CD4-positive, alpha-beta T cell treated with Interferon gamma for 1 hour (primary cell): ENCODE results near the gene ZFAND2A.
"Not testable (repeated sequence)": the region's sequence is repeated elsewhere in the genome, so short reads cannot be mapped to it uniquely, and the experiment has no call there.

Experiments
- DNase-seq: peaks from one replicate; pipeline ENCODE4 v3.0.0-alpha.2; 2020

Gene ZFAND2A

DNA sequence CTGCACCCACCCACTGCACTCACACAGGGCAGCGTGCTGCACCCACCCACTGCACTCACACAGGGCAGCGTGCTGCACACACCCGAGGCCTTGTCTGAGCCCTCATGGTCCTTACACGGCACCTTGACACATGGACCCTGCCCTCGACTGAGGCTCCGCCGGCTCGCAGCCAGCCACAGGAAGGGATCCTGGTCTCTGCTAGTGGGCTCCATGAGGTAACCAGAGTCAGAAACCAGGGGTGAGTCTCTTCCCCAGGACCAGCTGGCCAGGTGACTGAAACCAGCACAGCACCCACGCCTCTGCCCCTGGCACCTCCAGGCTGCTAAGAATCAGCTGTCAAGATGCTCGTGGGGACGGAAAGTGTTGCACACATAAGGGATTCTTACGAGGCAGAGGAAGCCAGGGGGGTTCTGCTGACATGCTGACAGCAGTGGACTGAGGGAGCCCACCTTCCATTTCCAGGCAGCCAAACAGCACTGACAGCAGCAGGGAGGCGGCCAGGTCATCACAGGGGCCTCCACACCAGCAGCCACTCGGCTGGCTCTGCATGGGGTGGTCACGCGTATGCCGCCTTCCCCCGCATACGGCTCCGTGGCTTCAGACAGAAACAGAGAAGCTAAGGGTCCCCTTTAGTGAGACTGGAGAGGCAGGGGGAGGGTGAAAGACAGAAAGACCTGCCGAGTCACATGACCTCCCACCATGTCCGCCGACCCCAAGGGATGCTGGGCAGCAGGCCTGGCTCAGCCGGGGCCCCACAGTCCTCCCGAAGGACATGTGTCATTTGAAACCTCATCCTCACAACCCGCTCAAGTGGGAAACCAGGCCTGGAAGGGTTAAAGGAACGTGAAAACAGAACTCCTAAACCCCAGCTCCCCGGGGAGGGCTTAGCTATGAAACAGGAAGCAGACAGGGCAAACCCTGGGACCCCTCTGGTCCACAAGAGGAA lies 37.8 kb downstream of the ZFAND2A start:
- no peak for DNase-seq

DNA sequence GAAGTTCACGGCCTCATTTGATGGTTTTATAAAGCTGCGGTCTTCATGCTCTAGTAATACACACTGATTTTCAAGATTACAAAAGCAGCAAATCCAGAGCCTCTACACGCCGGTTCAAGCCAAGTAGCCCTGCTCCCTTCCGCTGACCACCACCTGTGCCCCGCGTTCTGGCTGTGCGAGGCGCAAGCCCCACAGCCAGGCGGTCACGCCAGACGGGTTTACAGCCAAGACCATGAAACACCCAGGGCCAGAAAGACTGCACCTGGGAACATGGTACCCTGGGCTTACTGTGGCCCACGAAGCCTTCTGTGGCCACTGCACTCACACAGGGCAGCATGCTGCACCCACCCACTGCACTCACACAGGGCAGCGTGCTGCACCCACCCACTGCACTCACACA lies 38.5 kb downstream of the ZFAND2A start:
- DNase-seq: no peak

DNA sequence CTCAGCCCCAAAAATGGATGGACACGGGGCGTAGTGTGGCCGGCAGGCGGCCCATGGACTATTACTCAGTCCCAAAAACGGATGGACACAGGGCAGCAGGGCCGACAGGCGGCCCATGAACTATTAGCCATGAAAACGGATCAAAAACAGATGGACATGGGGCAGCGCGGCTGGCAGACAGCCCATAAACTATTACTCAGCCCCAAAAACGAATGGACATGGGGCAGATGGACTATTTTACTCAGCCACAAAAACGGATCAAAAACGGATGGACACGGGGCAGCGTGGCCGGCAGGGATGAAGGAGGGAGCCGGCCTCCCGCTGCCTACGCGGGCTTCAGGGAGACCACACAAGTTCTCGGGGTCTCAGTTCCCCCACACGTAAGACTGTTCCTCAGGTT lies 39.2 kb downstream of the ZFAND2A start:
- DNase-seq: no peak

DNA sequence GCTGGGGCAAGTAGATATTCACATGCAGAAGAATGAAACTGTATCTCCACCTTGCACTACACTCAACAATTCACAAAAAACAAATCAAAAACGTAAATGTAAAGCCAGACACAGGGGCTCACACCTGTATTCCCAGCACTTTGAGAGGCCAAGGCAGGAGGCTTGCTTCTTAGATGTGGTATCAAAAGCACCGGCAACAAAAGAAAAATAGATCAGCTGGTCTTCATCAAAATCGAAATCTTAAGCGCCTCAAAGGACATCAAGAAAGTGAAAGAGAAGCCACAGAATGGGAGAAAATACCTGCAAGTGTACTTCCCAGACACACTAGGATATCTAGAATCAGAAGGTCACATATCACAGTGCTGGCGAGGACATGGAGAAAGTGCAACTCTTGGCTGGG lies 40.8 kb downstream of the ZFAND2A start:
- DNase-seq: no peak

DNA sequence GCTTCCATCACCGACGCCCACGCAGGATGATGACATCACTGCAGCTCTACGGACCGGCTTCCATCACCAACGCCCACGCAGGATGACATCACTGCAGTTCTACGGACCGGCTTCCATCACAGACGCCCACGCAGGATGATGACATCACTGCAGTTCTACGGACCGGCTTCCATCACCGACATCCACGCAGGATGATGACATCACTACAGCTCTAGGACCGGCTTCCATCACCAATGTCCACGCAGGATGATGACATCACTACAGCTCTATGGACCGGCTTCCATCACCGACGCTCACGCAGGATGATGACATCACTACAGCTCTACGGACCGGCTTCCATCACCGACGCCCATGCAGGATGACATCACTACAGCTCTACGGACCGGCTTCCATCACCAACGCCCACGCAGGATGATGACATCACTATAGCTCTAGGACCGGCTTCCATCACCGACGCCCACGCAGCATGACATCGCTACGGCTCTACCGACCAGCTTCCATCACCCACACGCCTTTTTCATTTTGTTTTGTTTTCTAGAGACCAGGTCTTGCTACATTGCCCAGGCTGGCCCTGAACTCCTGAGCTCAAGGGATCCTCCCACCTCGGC lies 42.6 kb downstream of the ZFAND2A start:
- DNase-seq: no peak

DNA sequence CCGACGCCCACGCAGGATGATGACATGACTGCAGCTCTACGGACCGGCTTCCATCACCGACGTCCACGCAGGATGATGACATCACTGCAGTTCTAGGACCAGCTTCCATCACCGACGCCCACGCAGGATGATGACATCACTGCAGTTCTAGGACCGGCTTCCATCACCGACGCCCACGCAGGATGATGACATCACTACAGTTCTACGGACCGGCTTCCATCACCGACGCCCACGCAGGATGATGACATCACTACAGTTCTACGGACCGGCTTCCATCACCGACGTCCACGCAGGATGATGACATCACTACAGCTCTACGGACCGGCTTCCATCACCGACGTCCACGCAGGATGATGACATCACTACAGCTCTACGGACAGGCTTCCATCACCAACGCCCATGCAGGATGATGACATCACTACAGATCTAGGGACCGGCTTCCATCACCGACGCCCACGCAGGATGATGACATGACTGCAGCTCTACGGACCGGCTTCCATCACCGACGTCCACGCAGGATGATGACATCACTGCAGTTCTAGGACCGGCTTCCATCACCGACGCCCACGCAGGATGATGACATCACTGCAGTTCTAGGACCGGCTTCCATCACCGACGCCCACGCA lies 43.5 kb downstream of the ZFAND2A start:
- DNase-seq: not testable (repeated sequence)

DNA sequence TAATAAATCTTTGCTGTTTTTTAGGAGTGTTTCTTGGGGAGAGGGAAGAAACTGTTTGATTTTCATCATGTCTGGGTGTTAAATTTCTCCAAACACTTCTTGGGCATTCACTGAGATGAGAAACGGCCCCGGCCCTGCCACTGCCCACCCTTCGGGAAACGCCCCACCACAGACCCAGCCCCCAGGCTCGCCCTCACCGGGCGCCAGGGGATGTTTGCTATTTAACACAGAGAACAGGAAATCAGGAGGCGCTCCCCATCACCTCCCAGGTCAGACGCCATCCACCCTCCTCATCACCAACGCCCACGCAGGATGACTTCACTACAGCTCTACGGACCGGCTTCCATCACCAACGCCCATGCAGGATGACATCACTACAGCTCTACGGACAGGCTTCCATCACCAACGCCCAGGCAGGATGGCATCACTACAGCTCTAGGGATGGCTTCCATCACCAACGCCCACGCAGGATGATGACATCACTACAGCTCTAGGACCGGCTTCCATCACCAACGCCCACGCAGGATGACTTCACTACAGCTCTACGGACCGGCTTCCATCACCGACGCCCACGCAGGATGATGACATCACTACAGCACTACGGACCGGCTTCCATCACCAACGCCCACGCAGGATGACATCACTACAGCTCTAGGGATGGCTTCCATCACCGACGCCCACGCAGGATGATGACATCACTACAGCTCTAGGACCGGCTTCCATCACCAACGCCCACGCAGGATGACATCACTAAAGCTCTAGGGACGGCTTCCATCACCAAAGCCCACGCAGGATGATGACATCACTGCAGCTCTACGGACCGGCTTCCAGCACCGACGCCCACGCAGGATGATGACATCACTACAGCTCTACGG lies 44.6 kb downstream of the ZFAND2A start:
- not testable (repeated sequence) for DNase-seq

DNA sequence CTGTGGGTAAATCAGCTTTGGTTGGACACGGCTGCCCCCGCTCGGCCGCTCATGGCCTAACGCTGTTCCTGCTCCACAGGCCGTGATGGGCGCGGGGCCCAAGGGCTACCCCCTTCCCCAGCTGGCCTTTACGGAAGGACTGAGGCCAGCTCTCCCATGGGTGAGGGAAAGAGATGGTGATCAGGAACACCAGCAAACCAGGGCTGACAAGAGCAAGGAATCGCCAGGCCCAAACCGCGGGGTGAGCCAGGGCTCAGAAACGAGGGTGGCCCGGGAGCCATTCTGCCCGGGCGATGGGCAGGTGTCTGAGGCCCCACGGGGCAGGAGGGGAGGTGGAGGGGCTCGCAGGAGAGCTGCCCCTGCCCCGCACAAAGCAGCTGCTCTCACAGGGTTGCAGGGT lies 45.5 kb downstream of the ZFAND2A start:
- no peak for DNase-seq

DNA sequence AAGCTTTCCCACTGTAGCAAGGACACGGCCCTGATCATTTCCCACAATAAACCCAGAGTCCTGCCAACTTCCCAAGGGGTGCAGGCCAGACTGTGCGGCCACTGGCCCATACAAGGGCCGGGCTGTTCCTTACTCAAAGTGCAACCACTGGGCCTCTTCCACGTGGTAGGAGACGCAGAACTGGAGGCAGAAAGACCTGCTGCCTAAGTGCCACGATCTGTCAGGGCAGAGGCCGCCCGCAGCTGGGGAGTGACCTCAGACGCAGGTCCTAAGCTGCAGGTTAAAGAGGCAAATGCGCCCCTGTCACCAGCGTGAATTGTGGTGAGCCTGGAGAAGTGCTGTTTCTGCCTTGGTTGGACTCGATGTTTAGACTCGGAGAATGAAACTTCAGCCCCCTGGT lies 45.9 kb downstream of the ZFAND2A start:
- DNase-seq: no peak

DNA sequence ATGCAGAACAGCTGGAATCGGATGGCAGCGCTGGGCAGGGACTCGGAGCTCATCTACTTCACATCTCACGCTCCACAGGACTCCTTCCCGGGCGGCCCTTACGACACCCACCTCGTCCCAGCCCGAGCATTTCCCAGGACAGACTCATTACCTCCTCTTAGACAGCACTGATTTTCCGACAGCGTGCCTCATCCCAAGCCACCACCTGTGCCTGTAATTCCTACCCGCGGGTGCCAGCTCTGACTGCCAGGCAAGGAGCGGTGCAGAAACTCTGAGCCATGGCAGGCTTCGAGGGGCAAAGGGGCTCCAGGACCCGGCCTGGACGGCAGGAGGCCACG lies 46.5 kb downstream of the ZFAND2A start:
- no peak for DNase-seq

DNA sequence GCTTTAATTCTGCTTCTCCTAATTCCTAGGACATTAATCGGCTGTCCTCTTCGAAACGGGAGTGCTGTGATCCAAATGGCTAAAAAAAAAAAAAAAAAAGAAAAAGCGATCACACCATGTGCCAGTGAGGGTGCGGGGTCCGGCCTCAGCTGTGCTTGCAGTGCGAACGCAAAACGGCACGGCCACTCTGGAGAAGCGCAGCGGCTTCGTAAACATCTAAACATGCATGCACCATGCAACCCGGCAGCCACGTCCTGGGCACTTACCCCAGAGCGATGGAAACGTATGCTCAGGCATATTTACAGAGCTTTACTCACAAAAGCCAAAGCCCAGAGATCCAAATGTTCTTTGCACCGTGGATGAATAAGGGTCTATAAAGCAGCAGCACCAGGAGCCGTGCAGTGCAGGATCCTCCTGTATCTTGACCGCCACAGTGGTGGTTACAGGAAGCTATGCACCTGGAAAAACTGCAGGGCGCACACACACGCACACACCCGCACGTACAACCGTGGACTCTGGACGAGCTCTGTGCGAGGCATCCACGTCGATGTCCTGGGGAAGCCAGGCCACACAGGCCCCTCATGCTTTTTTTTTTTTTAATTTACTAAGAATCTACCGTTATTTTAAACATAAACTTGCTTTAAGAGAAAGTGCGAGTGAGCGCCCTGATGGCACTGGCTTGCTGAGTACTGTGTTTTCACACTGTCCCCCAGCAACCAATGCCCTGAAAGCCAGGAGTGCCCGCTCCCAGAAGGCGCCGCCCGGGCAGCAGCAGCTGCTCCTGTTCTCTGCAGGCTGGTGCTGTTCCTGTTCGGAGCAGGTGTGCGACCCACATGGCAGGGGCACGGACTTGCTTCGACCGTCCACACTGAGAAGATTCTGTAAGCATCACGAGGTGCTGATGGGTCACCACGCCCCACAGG lies 47.1 kb downstream of the ZFAND2A start:
- no peak for DNase-seq

DNA sequence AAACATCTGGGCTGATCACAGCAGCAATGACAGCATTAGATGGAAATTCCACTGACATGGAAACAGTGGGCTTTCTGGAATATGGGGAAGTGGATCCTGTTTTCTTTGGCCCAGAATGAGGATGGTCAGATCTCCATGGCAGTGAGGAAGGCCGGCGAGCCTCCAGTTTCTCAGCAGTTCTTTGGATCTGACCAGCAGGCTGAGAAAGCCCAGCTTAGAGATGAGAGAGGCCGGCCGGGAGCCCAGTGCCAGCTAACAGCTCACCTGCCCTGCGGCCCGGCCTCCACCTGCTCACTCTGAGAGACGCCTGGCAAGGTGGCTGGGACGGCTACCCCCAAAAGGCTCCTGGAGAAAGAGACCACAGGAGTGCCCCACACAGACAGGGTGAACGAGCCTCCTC lies 47.9 kb downstream of the ZFAND2A start:
- DNase-seq: no peak

DNA sequence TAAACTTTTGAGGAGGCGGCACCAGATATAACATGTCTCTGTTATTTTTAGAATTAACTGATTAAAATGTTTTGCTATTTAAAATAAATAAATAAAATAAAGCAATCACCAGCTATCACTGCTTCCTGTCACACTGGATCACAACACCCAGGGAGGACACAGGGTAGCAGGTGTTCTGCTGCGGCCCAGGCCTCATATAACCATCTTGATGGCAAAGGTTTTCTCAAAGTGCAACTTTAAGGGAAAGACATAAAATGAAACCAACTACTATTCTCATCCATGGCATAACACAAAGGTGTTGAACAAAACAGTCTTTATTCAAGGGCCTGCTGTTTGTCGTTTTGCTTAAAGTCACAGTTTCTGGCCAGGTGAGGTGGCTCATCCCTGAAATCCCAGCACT lies 48.8 kb downstream of the ZFAND2A start:
- no peak for DNase-seq

DNA sequence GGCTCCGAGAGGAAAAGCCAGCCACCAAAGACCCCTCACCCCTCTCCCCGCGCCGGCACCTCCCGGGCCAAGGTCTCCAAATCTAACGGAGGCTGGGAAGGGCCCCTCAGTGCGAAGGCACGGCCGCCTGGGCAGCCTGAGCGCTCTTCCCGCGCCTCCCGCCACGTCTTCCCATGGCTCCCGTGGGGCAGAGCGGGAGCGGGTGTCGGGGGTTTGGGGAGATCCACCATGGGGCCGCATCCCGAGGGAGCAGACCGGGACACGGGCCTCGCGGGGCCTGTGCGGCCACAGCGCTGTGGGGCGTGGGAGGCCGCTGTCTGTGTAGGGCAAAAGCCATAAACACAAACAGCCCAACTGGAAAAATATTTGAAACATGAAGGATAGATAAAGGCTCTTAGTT lies 49.6 kb downstream of the ZFAND2A start:
- DNase-seq: no peak

DNA sequence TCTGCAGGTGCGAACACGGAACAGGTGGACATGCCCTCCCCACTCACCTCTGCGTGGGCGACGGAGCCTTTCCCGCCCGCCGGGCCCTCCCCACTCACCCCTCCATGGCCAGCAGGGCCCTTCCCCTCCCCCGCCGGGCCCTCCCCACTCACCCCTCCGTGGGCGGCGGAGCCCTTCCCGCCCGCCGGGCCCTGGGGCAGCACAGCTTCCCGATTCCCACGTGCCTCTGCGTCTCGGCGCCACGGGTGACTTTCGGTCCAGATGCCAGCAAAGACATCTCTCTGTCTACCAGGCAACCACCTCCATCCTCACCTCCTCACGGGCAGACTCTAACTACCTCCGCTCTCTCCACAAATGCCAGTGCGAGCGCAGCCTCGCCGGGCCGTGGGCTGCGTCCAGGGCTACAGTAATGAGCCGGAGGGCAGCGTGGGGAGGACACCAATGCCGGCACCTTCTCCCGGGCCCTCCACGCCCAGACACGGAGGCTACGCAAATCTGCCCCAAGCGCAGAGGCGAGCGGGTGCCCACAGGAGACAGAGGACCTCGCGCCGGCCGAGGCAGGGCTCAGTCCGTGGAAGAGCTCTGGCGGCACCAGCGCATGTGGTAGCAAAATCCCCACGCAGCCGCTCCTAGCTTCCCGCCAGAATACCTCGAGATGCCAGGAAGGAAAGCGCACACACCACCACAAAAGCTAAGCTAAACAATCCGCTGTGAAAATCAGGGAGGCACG lies 50.2 kb downstream of the ZFAND2A start:
- DNase-seq: no peak

DNA sequence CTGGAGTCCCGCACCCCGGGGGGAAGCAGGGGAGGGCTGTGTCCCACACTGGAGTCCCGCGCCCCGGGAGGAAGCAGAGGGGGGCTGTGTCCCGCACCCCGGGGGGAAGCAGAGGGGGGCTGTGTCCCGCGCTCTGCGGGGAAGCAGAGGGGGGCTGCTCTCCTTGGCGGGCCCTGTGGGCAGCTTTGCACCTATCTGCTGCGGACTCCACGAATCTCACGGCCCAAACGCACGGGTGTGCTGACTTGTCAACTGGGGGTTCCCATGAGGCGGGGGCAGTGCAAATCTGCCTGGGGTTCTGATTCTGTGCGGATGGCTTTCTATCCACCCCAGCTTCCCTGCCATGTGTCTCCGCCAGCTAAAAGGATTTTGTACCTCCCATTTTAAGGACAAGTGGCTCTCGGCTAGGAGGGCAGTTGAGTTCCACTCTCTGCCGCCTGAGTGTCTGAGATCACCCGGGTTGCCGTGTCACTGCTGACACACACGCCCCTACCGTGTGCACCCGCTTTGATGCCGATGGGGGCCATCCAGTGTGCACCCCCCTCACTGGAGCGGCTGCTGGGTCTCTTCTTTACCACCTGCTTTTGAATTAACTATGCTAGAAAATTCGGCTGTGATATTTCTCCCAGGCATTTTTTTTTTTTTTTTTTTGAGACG lies 51.6 kb downstream of the ZFAND2A start:
- no peak for DNase-seq

DNA sequence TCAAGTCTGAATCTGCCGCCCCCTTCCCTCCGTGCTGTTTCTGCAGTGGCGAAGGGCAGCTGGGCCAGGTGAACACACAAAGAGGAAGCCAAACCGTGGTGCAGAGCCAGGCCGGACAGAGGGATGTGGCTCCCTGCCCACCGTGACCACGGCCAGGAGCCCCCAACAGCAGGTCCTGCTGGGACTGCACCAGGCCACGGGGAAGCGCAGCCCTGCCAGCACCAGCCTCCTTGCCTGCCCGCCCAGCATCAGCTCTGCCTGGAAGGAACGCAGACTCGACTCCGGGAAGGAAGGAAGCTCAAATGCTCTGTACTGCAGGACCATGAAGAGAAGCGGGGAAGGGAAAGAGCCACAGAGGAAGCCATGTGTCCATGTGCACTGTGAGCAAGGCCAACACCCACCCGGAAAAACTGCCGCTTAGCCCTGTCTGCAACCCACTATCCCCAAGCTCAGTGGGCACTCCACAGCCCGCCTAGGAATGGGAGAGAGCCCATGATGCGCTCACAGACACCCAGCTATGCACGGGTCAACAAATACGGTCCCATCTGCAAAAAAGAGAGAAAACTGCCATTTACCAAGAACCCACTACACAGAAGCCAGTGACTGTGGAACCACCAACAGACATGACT lies 53.1 kb downstream of the ZFAND2A start:
- DNase-seq: no peak

DNA sequence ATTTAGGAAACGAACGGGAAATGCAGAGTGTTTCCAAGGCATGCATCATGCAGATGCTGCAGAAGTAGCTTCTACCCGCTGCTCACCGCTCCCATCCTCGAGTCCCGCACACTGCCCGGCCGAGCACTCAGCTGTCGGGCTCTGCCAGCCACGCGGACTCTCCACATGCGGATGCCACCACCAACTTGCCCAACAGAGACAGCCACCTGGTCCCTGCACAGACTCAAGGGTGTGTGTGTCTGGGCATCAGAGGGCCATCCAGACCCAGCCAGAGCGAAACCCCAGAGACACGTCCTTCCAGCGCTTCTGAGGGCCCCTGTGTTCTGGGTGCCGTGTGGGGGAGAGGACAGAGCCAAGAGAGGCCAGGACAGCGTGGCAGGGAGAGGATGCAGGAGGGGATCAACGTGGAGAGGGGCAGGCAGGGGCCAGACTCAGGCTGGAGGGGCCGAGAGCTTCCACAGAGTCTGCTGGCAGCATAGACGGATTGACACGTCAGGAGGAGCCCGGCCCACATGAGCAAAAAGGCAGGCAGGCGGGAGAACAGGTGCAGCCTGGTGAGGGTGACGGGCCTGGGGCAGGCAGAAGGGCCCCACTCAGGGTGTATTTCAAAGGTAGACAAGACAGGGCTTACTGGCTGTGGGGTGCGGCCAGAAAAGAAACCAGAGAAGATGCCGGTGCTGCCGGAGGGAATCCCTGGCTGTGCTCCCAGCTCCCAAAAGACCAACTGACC lies 53.8 kb downstream of the ZFAND2A start:
- DNase-seq: no peak

DNA sequence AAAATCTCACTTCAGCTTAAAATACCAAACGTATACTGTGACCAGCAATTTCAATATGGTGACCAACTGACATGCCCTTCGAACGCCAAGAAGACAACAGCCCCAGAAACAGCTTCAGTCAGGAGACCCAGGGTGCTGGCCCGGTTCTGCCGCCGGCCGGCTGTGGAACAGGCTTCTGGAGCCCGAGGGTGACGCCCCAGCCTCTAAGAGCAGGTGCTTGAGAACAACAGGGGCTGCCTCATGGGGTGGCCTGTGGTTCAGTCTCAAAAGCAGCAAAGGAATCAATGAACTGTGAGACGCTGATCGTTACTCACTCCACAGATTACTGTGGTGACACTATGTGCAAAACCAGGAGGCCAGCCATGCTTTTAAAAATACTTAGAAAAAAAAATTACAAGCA lies 54.8 kb downstream of the ZFAND2A start:
- DNase-seq: no peak
